ENCODE measurements around the gene TMEM184B. TPM values are rescaled to one million over a fixed set of nuclear protein-coding genes. Genes with fewer than 3 reads are reported as not detected.

Gene TMEM184B
- total RNA-seq, 2 donors from 2014 or later, result 31.5 to 36.5 TPM

- H3K4me1 Mint-ChIP-seq, result peaks cover 46% of the 10 kb centered on the region
- peak overlapping the region; percentile 68 for H3K27ac Mint-ChIP-seq
- no peak for ATAC-seq (replicated peaks)
- H3K4me3 Mint-ChIP-seq, result peak overlapping the region; percentile 21
- peaks cover 68% of the 10 kb centered on the region for H3K36me3 Mint-ChIP-seq (ENCODE audit: low read depth)
- H3K27me3 Mint-ChIP-seq, result no peaks in the 10 kb centered on the region
- H3K9me3 Mint-ChIP-seq, result no peaks in the 10 kb centered on the region
Observed at GRCh38 chr22:38208551-38208968, 64.2 kb downstream of the TMEM184B start.

DNA sequence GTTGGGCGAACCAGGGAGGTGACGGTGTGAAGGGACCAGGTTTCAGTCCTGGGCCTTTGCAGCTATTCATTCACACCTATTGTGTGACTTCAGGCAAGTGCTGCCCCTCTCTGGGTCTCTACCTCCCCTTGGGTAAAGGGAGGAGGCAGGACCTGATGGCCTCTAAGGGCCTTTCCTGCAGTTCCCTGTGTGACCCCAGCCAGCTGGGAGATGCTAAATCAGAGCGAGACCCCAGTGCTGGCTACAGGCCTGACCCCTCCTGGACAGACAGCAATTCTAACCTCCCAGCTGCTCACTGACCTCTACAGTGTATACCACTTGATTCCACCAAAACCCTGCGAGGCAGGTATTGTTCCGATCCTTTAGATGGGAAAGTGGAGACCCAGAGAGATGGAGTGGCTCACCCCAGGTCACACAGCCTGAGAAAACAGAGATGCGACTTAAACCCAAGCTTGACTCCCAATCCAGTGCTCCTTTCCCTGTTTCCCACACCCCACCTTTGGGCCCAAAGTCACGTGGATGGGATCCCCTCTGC lies 64.8 kb downstream of the TMEM184B start:
- ATAC-seq (replicated peaks), result no peak
- peak overlapping the region; percentile 21 for H3K4me3 Mint-ChIP-seq
- peaks cover 68% of the 10 kb centered on the region for H3K36me3 Mint-ChIP-seq (ENCODE audit: low read depth)
- peak overlapping the region; percentile 68 for H3K27ac Mint-ChIP-seq
- H3K9me3 Mint-ChIP-seq, result no peaks in the 10 kb centered on the region
- H3K27me3 Mint-ChIP-seq, result no peaks in the 10 kb centered on the region
- peaks cover 40% of the 10 kb centered on the region for H3K4me1 Mint-ChIP-seq

DNA sequence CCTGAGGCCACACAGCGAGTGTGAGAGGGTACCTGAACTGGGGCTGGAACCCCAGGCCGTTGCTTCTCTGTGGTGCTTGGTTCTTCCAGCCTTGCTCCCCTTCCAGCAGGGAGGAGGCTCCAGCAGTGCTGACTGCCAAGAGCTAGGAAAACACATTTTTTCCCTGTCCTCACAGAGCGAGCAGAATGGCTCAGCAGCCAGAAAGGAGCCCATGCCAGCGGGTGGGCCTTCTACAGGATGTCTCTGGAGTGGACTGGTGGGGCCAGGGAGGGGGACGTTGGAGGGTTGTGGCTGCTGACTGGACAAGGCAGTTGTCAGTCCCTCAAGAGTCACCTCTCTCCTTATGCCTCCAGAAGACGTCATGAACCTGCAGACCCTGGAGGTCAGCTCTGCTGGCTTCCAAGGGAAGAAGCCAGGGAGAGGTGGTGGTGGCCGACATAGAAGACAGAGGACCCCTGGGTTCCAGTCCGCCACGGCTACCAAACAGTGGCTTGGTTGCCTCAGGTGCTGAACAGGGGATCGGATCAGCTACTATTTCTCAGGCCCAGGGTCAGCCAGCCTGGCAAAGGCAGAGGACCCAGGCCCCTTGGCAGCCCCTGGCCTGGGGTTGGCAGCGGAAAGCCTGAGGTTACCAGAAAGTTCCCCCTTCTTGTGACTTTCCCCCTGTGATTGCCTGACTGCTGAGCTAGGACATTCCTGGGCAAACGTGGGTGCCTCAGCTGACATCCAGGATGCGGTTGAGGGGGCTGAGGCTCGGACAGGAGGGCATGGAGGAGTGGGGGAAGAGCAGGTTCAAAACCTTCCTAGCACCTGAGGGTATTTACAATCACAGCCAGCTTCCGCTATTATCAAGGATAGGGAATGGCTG lies 67.3 kb downstream of the TMEM184B start:
- peaks cover 61% of the 10 kb centered on the region for H3K36me3 Mint-ChIP-seq (ENCODE audit: low read depth)
- no peak for ATAC-seq (replicated peaks)
- H3K9me3 Mint-ChIP-seq, result no peaks in the 10 kb centered on the region
- H3K4me1 Mint-ChIP-seq, result peaks cover 37% of the 10 kb centered on the region
- peak overlapping the region; percentile 53 for H3K27ac Mint-ChIP-seq
- H3K27me3 Mint-ChIP-seq, result no peaks in the 10 kb centered on the region
- H3K4me3 Mint-ChIP-seq, result peak overlapping the region; percentile 79

GRCh38 chr22:38204784-38205183 lies 68.0 kb downstream of the TMEM184B start:
- H3K9me3 Mint-ChIP-seq, result no peaks in the 10 kb centered on the region
- peak overlapping the region; percentile 53 for H3K27ac Mint-ChIP-seq
- H3K4me3 Mint-ChIP-seq, result peak overlapping the region; percentile 79
- no peaks in the 10 kb centered on the region for H3K27me3 Mint-ChIP-seq
- H3K36me3 Mint-ChIP-seq (ENCODE audit: low read depth), result peaks cover 54% of the 10 kb centered on the region
- H3K4me1 Mint-ChIP-seq, result peaks cover 30% of the 10 kb centered on the region
- no peak for ATAC-seq (replicated peaks)

DNA sequence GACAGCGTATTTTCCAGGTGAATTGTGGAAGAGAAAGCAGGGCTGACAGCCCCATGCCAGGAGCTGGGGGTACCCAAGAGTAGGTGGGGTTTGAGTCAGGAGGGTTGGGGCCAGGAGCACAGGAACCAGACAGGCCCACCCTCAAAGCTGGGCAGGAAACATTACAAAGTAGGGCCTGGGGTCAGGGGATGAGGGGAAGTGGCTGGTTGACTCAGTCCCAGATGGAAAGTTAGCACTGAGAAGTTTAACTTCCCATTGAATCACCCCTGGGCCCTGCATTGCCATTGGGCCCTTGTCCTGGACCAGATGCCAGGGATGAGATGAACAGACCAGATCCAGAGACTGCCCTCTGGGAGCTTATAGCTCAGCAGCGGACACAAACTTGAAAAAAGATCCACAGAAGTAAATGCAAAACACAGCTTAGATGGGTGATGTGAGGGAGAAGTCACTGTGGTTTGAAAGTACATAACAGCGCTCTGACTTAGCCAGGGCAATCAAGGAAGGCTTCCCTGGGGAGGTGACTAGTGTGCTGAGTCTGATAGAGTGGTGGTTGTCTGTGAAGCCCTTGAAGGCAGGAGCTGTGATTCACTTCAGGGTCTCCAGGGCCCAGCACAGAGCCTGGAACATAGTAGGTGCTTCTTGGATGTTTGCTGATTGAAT lies 68.8 kb downstream of the TMEM184B start:
- ATAC-seq (replicated peaks), result peak; percentile 14
- no peaks in the 10 kb centered on the region for H3K27me3 Mint-ChIP-seq
- H3K27ac Mint-ChIP-seq, result peak overlapping the region; percentile 53
- peaks cover 48% of the 10 kb centered on the region for H3K36me3 Mint-ChIP-seq (ENCODE audit: low read depth)
- H3K4me3 Mint-ChIP-seq, result peak overlapping the region; percentile 79
- H3K9me3 Mint-ChIP-seq, result no peaks in the 10 kb centered on the region
- H3K4me1 Mint-ChIP-seq, result peaks cover 34% of the 10 kb centered on the region

GRCh38 chr22:38203090-38203810 lies 69.6 kb downstream of the TMEM184B start:
- no peaks in the 10 kb centered on the region for H3K27me3 Mint-ChIP-seq
- H3K9me3 Mint-ChIP-seq, result no peaks in the 10 kb centered on the region
- ATAC-seq (replicated peaks), result peak; percentile 23
- peak overlapping the region; percentile 53 for H3K27ac Mint-ChIP-seq
- H3K4me3 Mint-ChIP-seq, result peak overlapping the region; percentile 79
- peaks cover 35% of the 10 kb centered on the region for H3K4me1 Mint-ChIP-seq
- peaks cover 46% of the 10 kb centered on the region for H3K36me3 Mint-ChIP-seq (ENCODE audit: low read depth)

- peak overlapping the region; percentile 79 for H3K4me3 Mint-ChIP-seq
- peak; percentile 52 for ATAC-seq (replicated peaks)
- no peaks in the 10 kb centered on the region for H3K27me3 Mint-ChIP-seq
- peaks cover 39% of the 10 kb centered on the region for H3K36me3 Mint-ChIP-seq (ENCODE audit: low read depth)
- H3K27ac Mint-ChIP-seq, result peak overlapping the region; percentile 53
- peaks cover 35% of the 10 kb centered on the region for H3K4me1 Mint-ChIP-seq
- H3K9me3 Mint-ChIP-seq, result no peaks in the 10 kb centered on the region
Observed at GRCh38 chr22:38202437-38203089, 70.2 kb downstream of the TMEM184B start.

DNA sequence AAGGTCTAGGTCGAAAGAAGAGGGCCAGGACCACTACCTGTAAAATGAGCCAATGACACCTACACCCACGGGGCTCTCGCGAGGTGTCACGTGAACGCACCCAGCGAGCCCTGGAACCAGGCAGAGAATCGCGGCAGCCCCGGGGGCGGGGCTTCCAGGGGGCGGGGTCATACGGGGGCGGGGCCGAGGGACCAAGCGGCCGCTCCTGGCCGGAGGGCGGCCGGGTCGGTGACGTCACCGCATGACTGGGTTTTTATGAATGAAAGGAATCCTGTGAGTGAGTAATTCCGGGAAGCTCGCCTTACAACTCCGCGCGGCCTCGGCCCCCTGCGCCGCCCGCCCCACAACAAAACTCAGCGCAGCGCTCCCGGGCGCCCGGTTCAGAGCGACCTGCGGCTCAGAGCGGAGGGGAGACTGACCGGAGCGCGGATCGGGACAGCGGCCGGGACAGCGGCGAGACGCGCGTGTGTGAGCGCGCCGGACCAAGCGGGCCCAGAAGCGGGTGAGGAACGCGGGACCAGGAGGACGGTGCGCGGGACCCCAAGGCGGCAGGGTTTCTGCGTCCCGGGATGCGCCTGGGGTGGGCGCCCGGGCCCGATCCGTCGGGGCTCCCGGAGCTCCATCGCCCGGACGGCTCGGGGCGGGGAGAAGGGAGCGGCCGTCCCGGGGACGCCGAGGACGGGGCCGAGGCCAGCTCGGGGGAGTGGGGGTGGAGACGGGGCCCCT lies 70.9 kb downstream of the TMEM184B start, which contains the start of gene MAFF:
Gene MAFF, plus strand, starts transcription at position 284 of the 726 bp plus-strand sequence. CDS start 11,860 bp downstream, outside the sequence.
- Mint-ChIP-seq H3K4me1 (peaks cover 35% of the 10 kb centered on the region), H3K36me3 (ENCODE audit: low read depth) (peaks cover 38% of the 10 kb centered on the region), H3K27ac (peak within 1 kb of the TSS; percentile 89), H3K9me3 (no peaks in the 10 kb centered on the region), H3K4me3 (peak within 1 kb of the TSS; percentile 79), H3K27me3 (no peaks in the 10 kb centered on the region)
- peak; percentile 74 for ATAC-seq (replicated peaks)

DNA sequence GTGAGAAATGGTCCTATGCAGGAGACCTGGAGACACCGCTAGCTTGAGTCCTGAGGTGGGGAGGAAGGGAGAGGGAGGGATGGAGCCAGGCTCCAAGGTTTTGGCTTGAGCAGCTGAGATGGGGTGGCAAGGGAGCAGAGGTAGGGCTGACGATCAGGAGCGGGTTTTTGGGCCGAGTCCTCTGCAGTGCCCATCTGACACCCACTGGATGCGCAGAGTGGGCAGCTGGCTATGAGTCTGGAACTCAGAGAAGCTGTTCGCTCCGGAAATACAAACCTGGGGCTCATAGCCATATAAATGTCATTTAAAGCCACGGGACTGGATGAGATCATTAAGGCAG lies 71.5 kb downstream of the TMEM184B start:
- Mint-ChIP-seq H3K4me3 (peak overlapping the region; percentile 79), H3K9me3 (no peaks in the 10 kb centered on the region), H3K27ac (peak overlapping the region; percentile 89), H3K36me3 (ENCODE audit: low read depth) (peaks cover 35% of the 10 kb centered on the region), H3K27me3 (no peaks in the 10 kb centered on the region), H3K4me1 (peaks cover 35% of the 10 kb centered on the region)
- no peak for ATAC-seq (replicated peaks)

GRCh38 chr22:38199826-38200559 lies 72.8 kb downstream of the TMEM184B start:
- H3K27me3 Mint-ChIP-seq, result no peaks in the 10 kb centered on the region
- peaks cover 31% of the 10 kb centered on the region for H3K36me3 Mint-ChIP-seq (ENCODE audit: low read depth)
- H3K27ac Mint-ChIP-seq, result no peak overlapping the region
- H3K9me3 Mint-ChIP-seq, result no peaks in the 10 kb centered on the region
- ATAC-seq (replicated peaks), result no peak
- H3K4me1 Mint-ChIP-seq, result peaks cover 30% of the 10 kb centered on the region
- H3K4me3 Mint-ChIP-seq, result no peak overlapping the region

DNA sequence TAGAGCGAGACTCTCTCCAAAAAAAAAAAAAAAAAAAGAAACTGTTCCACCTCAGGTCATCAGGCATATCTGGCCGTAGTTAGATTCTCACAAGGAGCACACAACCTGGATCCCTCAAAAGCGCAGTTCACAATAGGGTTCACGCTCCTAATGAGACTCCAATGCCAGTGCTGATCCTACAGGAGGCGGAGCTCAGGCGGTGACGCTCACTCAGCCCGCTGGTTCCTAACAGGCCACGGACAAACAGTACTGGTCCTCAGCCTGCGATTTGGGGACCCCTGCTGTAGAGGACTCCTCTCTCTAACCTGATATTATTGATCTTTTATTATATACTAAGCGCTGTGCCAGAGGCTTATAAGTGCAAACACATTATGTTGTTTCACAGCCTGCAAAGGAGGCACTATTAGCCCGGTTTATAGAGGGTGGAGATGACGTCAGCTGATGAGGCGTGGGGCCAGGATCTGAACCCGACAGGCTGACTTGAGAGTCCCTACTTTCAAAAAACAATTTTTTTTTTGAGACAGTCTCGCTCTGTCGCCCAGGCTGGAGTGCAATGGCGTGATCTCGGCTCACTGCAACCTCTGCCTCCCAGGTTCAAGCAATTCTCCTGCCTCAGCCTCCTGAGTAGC lies 75.9 kb downstream of the TMEM184B start:
- Mint-ChIP-seq H3K27me3 (no peaks in the 10 kb centered on the region), H3K27ac (no peak overlapping the region), H3K36me3 (ENCODE audit: low read depth) (peaks cover 5% of the 10 kb centered on the region), H3K4me3 (no peak overlapping the region), H3K9me3 (no peaks in the 10 kb centered on the region), H3K4me1 (peaks cover 19% of the 10 kb centered on the region)
- ATAC-seq (replicated peaks), result no peak

GRCh38 chr22:38193580-38193979 lies 79.2 kb downstream of the TMEM184B start:
- Mint-ChIP-seq H3K27ac (no peak overlapping the region), H3K9me3 (no peaks in the 10 kb centered on the region), H3K4me3 (no peak overlapping the region), H3K4me1 (peaks cover 4% of the 10 kb centered on the region), H3K36me3 (ENCODE audit: low read depth) (no peaks in the 10 kb centered on the region), H3K27me3 (no peaks in the 10 kb centered on the region)
- ATAC-seq (replicated peaks), result no peak

Data from activated T-helper 17 cell treated with anti-CD3 and anti-CD28 coated beads, Interleukin-2, amount 50 U/mL, for 72 hours (primary cell).